GM12872 (cell line): ENCODE results near the gene ZNF433.

Experiments used
- TF ChIP-seq, protein P1 (sequence below): IDR thresholded peaks from 3 replicates; pipeline ENCODE4 v1.5.1; 2011; ENCODE audit warnings: low read depth, mild to moderate bottlenecking, low read length, moderate library complexity; ENCODE audit not compliant: insufficient read depth

ZNF433 gene

DNA sequence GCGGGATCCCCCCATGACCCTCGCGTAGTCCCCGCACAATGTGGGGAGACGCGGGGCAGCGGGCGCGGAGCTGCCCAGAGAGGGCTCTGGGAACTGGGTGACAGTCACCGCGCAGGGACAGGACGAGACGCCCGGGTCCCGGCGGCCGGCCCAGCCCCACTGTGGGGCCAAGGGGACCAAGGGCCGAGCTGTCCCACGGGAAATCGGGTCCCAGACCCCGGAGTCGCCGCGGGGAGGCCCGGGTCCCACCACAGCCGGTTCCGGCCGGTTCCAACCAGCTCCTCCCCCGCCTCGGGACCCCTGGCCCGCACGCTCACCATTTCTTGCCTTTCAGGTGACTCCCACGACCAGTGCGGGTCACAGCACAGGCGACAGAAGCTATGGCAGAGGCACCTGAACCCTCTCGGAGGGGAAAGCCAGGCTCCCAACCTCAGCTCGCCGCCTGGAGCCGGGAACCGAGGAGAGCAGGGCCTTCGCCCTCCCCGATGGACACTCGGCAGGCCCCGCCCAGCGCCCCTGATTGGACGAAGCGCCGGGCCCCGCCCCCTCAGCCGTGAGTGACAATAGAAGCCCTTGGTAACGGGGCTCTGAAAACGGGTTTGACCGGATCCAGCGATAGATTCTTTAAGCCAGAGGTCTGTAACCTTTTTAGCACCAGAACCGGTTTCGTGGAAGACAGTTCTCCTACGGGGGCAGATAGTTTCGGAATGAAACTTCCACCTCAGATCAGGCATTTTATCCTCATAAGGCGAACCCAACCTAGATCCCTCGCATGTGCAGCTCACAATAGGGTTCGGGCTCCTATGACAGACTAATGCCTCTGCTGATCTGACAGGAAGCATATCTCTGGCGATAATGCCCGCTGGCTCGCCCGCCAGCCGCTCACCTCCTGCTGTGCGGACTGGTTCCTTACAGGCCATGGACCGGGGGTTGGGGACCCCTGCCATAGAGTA, at the start of gene ZNF433:
Gene ZNF433, minus strand, starts transcription at position 460 of the 953 bp plus-strand sequence. Its CDS starts 140 bp downstream, at position 320.
- TF ChIP-seq, protein P1, sequence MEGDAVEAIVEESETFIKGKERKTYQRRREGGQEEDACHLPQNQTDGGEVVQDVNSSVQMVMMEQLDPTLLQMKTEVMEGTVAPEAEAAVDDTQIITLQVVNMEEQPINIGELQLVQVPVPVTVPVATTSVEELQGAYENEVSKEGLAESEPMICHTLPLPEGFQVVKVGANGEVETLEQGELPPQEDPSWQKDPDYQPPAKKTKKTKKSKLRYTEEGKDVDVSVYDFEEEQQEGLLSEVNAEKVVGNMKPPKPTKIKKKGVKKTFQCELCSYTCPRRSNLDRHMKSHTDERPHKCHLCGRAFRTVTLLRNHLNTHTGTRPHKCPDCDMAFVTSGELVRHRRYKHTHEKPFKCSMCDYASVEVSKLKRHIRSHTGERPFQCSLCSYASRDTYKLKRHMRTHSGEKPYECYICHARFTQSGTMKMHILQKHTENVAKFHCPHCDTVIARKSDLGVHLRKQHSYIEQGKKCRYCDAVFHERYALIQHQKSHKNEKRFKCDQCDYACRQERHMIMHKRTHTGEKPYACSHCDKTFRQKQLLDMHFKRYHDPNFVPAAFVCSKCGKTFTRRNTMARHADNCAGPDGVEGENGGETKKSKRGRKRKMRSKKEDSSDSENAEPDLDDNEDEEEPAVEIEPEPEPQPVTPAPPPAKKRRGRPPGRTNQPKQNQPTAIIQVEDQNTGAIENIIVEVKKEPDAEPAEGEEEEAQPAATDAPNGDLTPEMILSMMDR = no peak

DNA sequence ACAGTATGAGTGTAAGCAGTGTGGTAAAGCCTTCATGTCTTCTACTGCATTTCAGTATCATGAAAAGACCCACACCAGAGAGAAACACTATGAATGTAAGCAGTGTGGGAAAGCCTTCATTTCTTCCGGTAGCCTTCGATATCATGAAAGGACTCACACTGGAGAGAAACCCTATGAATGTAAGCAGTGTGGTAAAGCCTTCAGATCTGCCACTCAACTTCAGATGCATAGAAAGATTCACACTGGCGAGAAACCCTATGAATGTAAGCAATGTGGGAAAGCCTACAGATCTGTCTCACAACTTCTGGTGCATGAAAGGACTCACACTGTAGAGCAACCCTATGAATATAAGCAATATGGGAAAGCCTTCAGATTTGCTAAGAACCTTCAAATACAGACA, 41.9 kb upstream of the ZNF433 start:
- TF ChIP-seq, protein P1 = no peak

DNA sequence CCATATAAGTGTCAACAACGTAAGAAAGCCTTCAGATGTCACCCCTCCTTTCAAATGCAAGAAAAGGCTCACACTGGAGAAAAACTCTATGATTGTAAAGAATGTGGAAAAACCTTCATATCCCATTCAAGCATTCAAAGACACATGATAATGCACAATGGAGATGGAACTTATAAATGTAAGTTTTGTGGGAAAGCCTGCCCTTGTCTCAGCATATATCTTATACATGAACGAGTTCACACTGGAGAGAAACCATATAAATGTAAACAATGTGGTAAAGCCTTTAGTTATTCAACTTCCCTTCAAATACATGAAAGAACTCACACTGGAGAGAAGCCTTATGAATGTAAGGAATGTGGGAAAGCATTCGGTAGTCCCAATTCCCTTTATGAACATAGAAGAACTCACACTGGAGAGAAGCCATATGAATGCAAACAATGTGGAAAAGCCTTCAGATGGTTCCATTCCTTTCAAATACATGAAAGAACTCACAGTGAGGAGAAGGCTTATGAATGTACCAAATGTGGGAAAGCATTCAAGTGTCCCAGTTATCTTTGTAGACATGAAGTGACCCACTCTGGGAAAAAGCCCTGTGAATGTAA, 40.2 kb upstream of the ZNF433 start:
- TF ChIP-seq, protein P1 = no peak

DNA sequence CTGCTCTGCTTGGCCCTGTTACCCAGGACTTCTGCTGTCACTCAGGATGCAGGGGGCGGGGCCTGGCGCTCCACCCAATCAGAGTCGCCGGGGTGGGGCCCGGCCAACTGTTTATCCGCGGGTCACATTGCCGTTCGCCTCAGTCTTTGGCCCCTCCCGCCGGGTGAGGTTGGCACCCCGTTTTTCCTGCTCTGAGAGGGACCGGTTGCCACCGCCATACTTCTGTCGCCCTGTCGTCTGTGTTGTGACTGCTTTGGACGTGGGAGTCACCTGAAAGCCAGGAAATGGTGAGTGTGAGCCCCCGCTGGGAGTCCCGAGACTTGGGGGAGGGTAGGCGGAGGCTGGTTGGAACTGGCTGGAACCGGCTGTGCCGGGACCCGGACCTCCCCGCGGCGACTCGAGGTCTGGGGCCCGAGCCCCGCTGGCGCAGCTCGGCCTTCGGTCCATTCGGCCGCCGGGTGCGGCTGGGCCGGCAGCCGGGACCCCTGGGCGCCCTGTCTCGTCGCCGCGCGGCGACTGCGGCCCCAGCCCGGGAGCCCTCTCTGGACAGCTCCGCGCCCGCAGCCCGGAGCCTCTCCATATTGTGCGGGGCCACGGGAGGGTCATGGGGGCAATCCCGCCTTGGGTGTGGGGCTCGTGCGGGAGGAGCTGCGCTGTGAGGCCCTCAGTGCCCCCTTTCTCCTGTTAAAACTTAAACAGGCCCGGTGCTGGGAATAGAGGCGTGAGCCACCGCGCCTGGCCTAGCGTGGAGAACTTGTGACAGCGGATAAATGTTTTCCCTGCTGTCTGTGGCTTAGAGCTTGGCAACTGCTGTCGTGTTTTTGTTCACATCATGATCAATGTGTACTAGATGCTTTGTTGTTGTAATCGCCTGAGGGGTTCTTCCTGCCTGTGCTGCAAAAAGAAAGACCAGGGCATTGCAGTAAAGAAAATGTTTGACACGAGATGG, 29.4 kb upstream of the ZNF433 start, which contains the start of gene ZNF844:
Gene ZNF844, plus strand, starts transcription at position 142 of the 949 bp plus-strand sequence. Its CDS starts 143 bp downstream, at position 285.
- TF ChIP-seq, protein P1 = no peak

DNA sequence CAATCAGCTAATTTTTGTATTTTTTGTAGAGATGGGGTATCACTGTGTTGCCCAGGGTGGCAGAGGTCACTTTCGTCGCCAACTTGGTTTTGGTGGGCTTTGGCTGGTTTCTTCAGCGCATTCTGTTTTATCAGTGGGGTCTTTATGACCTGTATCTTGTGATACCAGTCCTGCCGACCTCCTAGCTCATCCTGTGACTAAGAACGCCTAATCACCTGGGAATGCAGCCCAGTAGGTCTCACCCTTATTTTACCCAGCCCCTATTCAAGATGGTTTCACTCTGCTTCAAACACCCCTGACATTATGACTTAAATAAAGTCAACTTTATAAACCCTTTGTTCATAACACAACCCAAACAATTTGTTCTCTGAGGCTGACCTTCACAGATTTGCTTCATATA, 20.3 kb upstream of the ZNF433 start:
- TF ChIP-seq, protein P1 = no peak

DNA sequence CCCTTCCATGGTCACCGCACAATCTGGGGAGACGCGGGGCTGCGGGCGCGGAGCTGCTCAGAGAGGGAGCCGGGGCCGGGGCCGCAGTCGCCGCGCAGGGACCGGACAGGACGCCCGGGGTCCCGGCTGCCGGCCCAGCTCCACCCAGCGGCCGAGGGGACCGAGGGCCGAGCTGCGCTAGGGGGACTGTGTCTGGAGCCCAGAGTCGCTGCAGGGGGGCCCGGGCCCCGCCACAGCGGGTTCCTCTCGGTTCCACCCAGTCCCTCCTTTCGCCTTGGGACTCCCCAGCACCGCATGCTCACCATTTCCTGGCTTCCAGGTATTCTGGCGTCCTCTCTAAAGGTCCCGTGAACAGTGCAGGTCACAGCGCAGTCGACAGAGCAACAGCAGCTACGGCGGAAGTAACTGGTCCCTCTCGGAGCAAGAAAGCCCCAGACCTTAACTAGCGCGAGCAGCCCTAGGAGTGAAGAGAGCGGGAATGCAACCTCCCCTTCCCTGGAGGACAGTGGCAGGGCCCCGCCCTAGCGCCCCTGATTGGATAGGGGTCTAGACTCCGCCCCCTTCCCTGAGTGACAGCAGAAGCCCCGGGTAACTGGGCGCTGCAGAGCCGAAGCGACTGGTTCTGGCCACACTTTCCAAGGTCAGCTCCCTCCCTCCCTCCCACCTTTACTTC, 17.2 kb upstream of the ZNF433 start, which contains the start of gene ZNF878:
Gene ZNF878, minus strand, starts transcription at position 465 of the 673 bp plus-strand sequence. Its CDS starts 160 bp downstream, at position 305.
- TF ChIP-seq, protein P1 = peak; percentile 32; the same call in 1 of the 3 replicates
